Tibial nerve (tissue), 4 donors: ENCODE results near the gene FCER2. TPM values are rescaled to one million over a fixed set of nuclear protein-coding genes. Genes with fewer than 3 reads are reported as not detected.

Source experiments
- DNase-seq, 2 donors: peaks; one replicate each; pipeline ENCODE4 v3.0.0-alpha.2; 2019; ENCODE audit warnings: low spot score in 2 of 2
- H3K27ac ChIP-seq, 4 donors: fragments of 200-600 bp; sonication (generic) in 3 of 4; one replicate each; pipeline ENCODE4 v1.5.1; 2017 to 2019; ENCODE audit warnings: mild to moderate bottlenecking in 1 of 4
- H3K27me3 ChIP-seq, 2 donors: fragments of 200-600 bp; sonication (generic) in 1 of 2; one replicate each; pipeline versions ENCODE4 v1.5.1 to v1.6.0; 2017 to 2019
- H3K36me3 ChIP-seq, 3 donors: fragments of 200-600 bp; sonication (generic); one replicate each; pipeline ENCODE4 v1.5.1; 2018 to 2019
- H3K4me1 ChIP-seq, 4 donors: fragments of 200-600 bp; sonication (generic) in 3 of 4; one replicate each; pipeline ENCODE4 v1.5.1; 2017 to 2019
- H3K4me3 ChIP-seq, 4 donors: fragments of 200-600 bp; sonication (generic) in 3 of 4; one replicate each; pipeline ENCODE4 v1.5.1; 2017 to 2019; ENCODE audit warnings: mild to moderate bottlenecking in 1 of 4, moderate library complexity in 1 of 4
- H3K9me3 ChIP-seq, 4 donors: fragments of 200-600 bp; sonication (generic) in 3 of 4; one replicate each; pipeline ENCODE4 v1.5.1; 2017 to 2019
- EP300 ChIP-seq, 2 donors: sonication (generic); formaldehyde crosslinking; IDR thresholded peaks; one replicate each; pipeline ENCODE4 v1.6.1; 2017; ENCODE audit warnings: antibody characterized with exemption in 2 of 2, mild to moderate bottlenecking in 1 of 2
- POLR2A ChIP-seq, 2 donors: fragments of 450-650 bp; IDR thresholded peaks; one replicate each; pipeline ENCODE4 v1.6.1; 2017; ENCODE audit warnings: antibody characterized with exemption in 2 of 2, mild to moderate bottlenecking in 2 of 2, moderate library complexity in 2 of 2
- WGBS, 2 donors: methylation state at CpG; one replicate each; pipeline ENCODE4 v1.1.5; 2018; 5-methylcytosine and 5-hydroxymethylcytosine counted together
- total RNA-seq, 4 donors: library from RNA; depleted of rRNA; stranded (reverse); fragments of >200 nt; gene quantifications; one replicate each; pipeline ENCODE4 v1.1.0, GENCODE V29; 2016
- TF ChIP-seq, protein P1 (sequence below), 5 experiments: fragments of 200-600 bp in 3 of 5; fragments of 450-650 bp in 2 of 5; sonication (generic) in 3 of 5; IDR thresholded peaks; one replicate each; pipeline ENCODE4 v1.5.1; 2016 to 2019; ENCODE audit warnings: antibody characterized with exemption in 5 of 5, mild to moderate bottlenecking in 3 of 5, moderate library complexity in 2 of 5

FCER2 gene
- total RNA-seq, 4 donors from 2014 or later = 0.90 to 1.0 TPM; not detected in 2

DNA sequence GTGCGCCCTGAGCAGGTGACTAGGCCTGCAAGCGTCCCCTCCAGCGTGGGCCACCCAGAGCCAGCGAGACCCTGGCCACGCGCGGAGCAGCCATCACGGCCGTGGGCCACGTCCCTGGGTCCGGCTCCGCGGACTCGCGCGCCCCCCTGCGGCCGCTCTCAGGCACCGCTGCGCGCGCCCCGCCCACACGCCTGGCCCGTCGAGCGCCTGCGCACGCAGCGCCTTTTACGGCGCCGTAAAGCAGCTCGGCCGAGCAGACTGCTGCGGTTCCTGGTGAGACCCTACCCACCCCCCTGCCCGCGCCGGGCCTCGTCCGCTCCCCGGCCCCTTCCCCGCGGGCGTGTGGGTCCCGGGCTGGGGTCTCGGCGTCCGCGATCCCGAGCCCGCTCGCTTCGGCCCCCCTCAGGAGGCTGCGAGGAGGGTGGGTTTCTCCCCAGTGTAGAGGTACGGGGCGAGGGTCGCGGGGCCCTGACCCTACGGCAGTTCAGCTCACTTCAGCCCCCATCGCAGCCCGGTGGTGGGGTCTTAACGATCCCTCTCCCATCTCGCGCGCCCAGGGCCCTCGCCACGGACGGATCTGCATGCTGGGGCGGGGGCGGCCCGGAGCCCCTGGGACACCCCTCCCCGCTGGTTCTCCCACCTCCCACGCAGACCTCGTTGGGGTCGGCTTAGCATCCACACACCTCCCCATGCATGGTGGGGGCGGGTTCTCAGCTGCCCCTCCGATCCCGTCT is 21.2 kb downstream of the FCER2 start, which contains the start of gene TRAPPC5:
Gene TRAPPC5 (plus strand): TSS at position 228 of the 734 bp plus-strand sequence. CDS start 1,421 bp downstream, outside the sequence.
- WGBS, 2 donors = 0% methylated on average over 34 to 43 of the region's 79 CpGs
- Histone ChIP-seq H3K27ac (peak within 1 kb of the TSS; percentile 69 to 91 (median 88)), H3K4me1 (peaks cover 0 to 19% (median 10%) of the 10 kb centered on the region in 4 donors), H3K36me3 (peaks cover 0 to 35% (median 0%) of the 10 kb centered on the region in 3 donors), H3K4me3 (peak within 1 kb of the TSS; percentile 73 to 99 (median 94)), H3K9me3 (no peaks in the 10 kb centered on the region), H3K27me3 (peaks cover 0 to 29% of the 10 kb centered on the region in 2 donors)
- peak; percentile 68 to 70 for DNase-seq
- TF ChIP-seq EP300 (IDR thresholded peaks at IDR 0.05) (peak in 1 of 2 donors; percentile 74), POLR2A (IDR thresholded peaks at IDR 0.05) (peak; percentile 25 to 48)
- TF ChIP-seq, protein P1, sequence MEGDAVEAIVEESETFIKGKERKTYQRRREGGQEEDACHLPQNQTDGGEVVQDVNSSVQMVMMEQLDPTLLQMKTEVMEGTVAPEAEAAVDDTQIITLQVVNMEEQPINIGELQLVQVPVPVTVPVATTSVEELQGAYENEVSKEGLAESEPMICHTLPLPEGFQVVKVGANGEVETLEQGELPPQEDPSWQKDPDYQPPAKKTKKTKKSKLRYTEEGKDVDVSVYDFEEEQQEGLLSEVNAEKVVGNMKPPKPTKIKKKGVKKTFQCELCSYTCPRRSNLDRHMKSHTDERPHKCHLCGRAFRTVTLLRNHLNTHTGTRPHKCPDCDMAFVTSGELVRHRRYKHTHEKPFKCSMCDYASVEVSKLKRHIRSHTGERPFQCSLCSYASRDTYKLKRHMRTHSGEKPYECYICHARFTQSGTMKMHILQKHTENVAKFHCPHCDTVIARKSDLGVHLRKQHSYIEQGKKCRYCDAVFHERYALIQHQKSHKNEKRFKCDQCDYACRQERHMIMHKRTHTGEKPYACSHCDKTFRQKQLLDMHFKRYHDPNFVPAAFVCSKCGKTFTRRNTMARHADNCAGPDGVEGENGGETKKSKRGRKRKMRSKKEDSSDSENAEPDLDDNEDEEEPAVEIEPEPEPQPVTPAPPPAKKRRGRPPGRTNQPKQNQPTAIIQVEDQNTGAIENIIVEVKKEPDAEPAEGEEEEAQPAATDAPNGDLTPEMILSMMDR (IDR thresholded peaks at IDR 0.05) = peak; percentile 96 to 100 (median 99)

DNA sequence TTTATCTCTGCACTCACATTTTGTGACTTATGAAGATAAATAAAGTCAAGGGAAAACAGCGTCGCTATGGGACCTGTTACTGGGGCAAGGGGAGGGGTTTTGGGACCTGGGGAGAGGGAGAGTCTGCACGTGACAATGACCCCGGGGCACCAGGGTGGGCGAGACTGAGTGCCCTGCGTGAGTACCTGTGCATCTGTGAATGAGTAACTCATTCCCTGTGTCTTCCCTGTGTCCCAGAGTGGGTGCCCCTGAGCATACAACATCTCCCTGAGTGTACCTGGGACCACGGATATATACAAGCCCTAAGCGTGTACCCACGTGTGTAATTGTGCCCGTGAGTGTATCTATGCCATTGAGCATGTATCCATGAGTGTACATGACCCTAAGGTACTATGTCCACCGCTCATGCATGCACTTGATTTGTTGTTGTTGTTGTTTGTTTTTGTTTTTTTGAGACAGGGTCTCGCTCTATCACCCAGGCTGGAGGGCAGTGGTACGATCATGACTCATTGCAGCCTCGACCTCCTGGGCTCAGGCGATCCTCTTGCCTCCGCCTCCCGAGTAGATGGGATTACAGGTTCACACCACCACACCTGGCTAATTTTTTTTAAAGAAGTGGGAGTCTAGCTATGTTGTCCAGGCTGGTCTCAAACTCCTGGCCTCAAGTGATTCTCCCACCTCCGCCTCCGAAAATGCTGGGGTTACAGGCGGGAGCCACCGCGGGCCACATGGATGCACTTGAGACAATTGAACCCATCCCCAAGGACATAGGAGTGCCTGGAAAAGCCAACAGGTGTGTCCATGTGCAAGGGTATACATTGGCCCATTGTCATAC is 21.9 kb downstream of the FCER2 start:
- Histone ChIP-seq H3K27ac (peak overlapping the region in 2 of 4 donors; percentile 88 to 91), H3K36me3 (peaks cover 0 to 29% (median 0%) of the 10 kb centered on the region in 3 donors), H3K4me1 (peaks cover 0 to 19% (median 10%) of the 10 kb centered on the region in 4 donors), H3K9me3 (no peaks in the 10 kb centered on the region), H3K27me3 (peaks cover 0 to 29% of the 10 kb centered on the region in 2 donors), H3K4me3 (peak overlapping the region; percentile 73 to 99 (median 94))
- WGBS, 2 donors = 41 to 57% methylated on average over 22 of the region's 22 CpGs
- DNase-seq = no peak
- TF ChIP-seq POLR2A (IDR thresholded peaks at IDR 0.05) = no peak

DNA sequence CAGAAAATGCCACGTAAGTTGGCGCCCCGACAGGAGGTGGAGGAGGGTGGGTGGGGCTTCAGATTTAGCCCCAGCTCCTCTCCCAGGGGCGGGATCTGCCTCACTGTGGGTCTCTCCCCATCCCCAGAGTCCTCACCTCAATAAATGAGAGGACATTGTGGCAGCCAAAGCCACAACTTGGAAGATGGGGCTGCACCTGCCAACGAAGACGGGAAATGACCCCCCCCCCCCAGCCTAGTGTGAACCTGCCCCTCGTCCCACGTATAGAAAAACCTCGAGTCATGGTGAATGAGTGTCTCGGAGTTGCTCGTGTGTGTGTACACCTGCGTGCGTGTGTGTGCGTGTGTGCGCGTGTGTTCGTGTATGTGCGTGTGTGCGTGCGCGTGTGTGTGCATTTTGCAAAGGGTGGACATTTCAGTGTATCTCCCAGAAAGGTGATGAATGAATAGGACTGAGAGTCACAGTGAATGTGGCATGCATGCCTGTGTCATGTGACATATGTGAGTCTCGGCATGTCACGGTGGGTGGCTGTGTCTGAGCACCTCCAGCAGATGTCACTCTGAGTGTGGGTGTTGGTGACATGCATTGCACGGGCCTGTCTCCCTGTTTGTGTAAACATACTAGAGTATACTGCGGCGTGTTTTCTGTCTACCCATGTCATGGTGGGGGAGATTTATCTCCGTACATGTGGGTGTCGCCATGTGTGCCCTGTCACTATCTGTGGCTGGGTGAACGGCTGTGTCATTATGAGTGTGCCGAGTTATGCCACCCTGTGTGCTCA is 22.8 kb downstream of the FCER2 start:
- Histone ChIP-seq H3K4me3 (no peak overlapping the region), H3K9me3 (no peaks in the 10 kb centered on the region), H3K4me1 (peaks cover 0 to 22% (median 10%) of the 10 kb centered on the region in 4 donors), H3K36me3 (peaks cover 0 to 22% (median 0%) of the 10 kb centered on the region in 3 donors), H3K27me3 (peaks cover 0 to 29% of the 10 kb centered on the region in 2 donors), H3K27ac (no peak overlapping the region)
- 53 to 55% methylated on average over 29 to 30 of the region's 30 CpGs for WGBS, 2 donors
- no peak for DNase-seq
- TF ChIP-seq EP300 (IDR thresholded peaks at IDR 0.05) = no peak
- TF ChIP-seq POLR2A (IDR thresholded peaks at IDR 0.05) = no peak
- TF ChIP-seq, protein P1 (IDR thresholded peaks at IDR 0.05) = peak in 1 of 5 experiments; percentile 14

DNA sequence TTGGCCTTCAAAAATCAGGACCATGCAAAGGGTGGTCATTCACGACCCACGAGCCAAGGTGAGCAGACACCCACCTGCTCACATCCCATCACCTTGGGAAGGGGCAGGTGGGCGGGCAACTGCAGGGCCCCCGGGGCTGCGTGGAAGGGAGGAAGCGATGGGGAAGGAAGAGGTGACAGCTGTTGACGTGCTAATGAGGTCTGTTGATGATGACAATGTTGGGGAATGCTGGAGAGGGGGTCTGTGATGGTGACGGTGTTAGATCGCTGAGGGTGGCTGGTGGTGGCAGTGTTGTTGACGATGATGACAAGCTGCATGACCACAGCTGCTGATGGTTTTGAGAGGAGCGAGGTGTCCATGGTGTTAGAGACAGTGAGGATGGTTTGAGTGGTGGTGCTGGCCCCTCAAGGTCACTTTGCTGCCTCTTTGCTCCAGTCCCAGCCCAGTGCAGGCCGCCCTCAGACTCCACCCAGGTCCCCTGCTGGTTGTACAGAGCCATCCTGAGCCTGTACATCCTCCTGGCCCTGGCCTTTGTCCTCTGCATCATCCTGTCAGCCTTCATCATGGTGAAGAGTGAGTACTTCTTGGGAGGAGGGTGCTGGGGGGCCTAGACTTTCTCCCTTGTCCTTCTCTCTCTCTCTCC is 24.1 kb downstream of the FCER2 start:
- Histone ChIP-seq H3K9me3 (no peaks in the 10 kb centered on the region), H3K4me3 (no peak overlapping the region), H3K27me3 (peaks cover 0 to 35% of the 10 kb centered on the region in 2 donors), H3K4me1 (peaks cover 0 to 24% (median 10%) of the 10 kb centered on the region in 4 donors), H3K36me3 (peaks cover 0 to 8% (median 0%) of the 10 kb centered on the region in 3 donors), H3K27ac (no peak overlapping the region)
- DNase-seq = no peak
- 53 to 58% methylated on average over 12 of the region's 12 CpGs for WGBS, 2 donors
- TF ChIP-seq EP300 (IDR thresholded peaks at IDR 0.05) (no peak), POLR2A (IDR thresholded peaks at IDR 0.05) (no peak)
- TF ChIP-seq, protein P1 (IDR thresholded peaks at IDR 0.05) = no peak
